NT2/D1 (cell line): ENCODE results near the gene SLC29A2.

ENCODE experiments used
- DNase-seq: peaks from one replicate; pipeline ENCODE4 v3.0.0-alpha.2; 2011; ENCODE audit warnings: low read depth, low spot score
- H3K27me3 ChIP-seq: 2 replicates; pipeline ENCODE4 v1.6.0; 2011; ENCODE audit warnings: mild to moderate bottlenecking; ENCODE audit not compliant: insufficient read length, insufficient read depth
- H3K36me3 ChIP-seq: 2 replicates; pipeline ENCODE4 v1.6.1; 2011; ENCODE audit warnings: mild to moderate bottlenecking, low read length, mixed read lengths; ENCODE audit not compliant: insufficient read depth, insufficient read length
- H3K4me1 ChIP-seq: 2 replicates; pipeline ENCODE4 v1.5.1; 2011; ENCODE audit not compliant: insufficient read depth, insufficient read length
- H3K4me3 ChIP-seq: 2 replicates; pipeline ENCODE4 v1.5.1; 2011; ENCODE audit warnings: low read depth; ENCODE audit not compliant: insufficient read length
- H3K9ac ChIP-seq: 2 replicates; pipeline ENCODE4 v1.6.0; 2011; ENCODE audit warnings: low read depth; ENCODE audit not compliant: insufficient read length
- H3K9me3 ChIP-seq: 2 replicates; pipeline ENCODE4 v1.5.1; 2011; ENCODE audit warnings: mild to moderate bottlenecking, low read length; ENCODE audit not compliant: insufficient read depth
- SUZ12 ChIP-seq: IDR thresholded peaks from 2 replicates; pipeline ENCODE4 v1.6.1; 2011; ENCODE audit not compliant: insufficient read length, insufficient read depth; ENCODE audit errors: extremely low read depth
- YY1 ChIP-seq: IDR thresholded peaks from 2 replicates; pipeline ENCODE4 v1.6.1; 2011; ENCODE audit not compliant: insufficient read length, insufficient read depth
- ZNF274 ChIP-seq: IDR thresholded peaks from 2 replicates; pipeline ENCODE4 v1.6.1; 2011; ENCODE audit warnings: mild to moderate bottlenecking, low read depth, low read length

Gene SLC29A2

GRCh38 chr11:66336234-66337102 lies 35.1 kb downstream of the SLC29A2 start, which contains the start of gene RIN1:
RIN1 (minus strand) TSS chr11:66336434; CDS start chr11:66336402, 32 bp downstream.
- TF ChIP-seq SUZ12: no peak
- no peaks in the 10 kb centered on the region for H3K27me3 ChIP-seq
- H3K9me3 ChIP-seq: no peaks in the 10 kb centered on the region
- peaks cover 8% of the 10 kb centered on the region for H3K4me1 ChIP-seq
- H3K4me3 ChIP-seq: peak within 1 kb of the TSS; percentile 62
- H3K9ac ChIP-seq: peak within 1 kb of the TSS; percentile 94
- DNase-seq: no peak
- peaks cover 85% of the 10 kb centered on the region for H3K36me3 ChIP-seq

- H3K9me3 ChIP-seq: no peaks in the 10 kb centered on the region
- peak overlapping the region; percentile 94 for H3K9ac ChIP-seq
- H3K36me3 ChIP-seq: peaks cover 84% of the 10 kb centered on the region
- no peak for DNase-seq
- TF ChIP-seq YY1 (no peak), ZNF274 (no peak), SUZ12 (no peak)
- no peaks in the 10 kb centered on the region for H3K27me3 ChIP-seq
- peaks cover 8% of the 10 kb centered on the region for H3K4me1 ChIP-seq
- H3K4me3 ChIP-seq: peak overlapping the region; percentile 62
Measured at GRCh38 chr11:66335531-66336233, 35.9 kb downstream of the SLC29A2 start.

DNA sequence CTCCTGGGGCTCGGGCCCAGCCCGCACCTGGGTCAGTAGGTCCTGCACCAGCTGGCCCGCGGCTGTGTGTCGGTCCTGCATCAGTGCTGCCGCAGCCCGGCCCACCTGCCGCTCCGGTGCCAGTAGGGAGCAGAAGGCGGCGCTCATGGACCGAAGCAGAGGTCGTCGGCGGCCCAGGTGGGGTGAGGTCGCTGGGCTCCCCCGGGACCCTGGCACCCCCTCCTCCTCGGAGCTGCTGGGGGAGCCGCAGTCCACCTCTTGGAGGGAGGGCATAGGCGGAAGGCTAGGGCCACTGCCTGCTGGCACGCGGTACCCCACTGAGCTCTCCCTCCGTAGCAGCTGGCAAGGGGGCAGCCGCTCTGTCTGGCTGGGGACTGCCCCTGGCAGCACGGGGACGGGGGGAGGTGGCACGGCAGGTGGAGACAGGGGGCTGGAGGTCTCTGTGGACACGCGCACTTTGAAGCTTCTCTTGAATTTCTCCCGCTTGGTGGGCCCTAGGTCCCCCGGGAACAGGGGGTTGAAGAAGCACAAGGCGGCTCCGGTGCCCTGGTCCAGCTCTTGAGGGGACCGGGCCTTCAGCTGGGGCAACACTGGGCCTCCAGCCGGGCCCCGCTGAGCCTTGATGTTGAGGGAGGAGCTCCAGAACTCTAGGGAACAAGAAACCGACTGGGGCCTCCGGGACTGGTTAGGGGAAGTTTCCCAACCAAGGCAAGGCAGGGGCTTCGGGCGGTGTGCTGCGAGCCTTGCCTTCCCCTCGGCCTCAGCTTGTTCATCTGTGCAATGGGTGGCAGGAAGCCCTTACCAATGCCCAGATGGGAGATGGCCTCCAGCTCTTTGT lies 36.7 kb downstream of the SLC29A2 start:
- no peak for DNase-seq
- H3K9ac ChIP-seq: peak overlapping the region; percentile 94
- H3K27me3 ChIP-seq: no peaks in the 10 kb centered on the region
- peak overlapping the region; percentile 62 for H3K4me3 ChIP-seq
- TF ChIP-seq SUZ12 (no peak), ZNF274 (no peak), YY1 (no peak)
- H3K9me3 ChIP-seq: no peaks in the 10 kb centered on the region
- peaks cover 8% of the 10 kb centered on the region for H3K4me1 ChIP-seq
- peaks cover 75% of the 10 kb centered on the region for H3K36me3 ChIP-seq

- Histone ChIP-seq H3K9me3 (no peaks in the 10 kb centered on the region), H3K27me3 (no peaks in the 10 kb centered on the region), H3K36me3 (peaks cover 68% of the 10 kb centered on the region), H3K9ac (peak overlapping the region; percentile 37), H3K4me1 (peaks cover 8% of the 10 kb centered on the region), H3K4me3 (no peak overlapping the region)
- TF ChIP-seq SUZ12 (no peak), YY1 (no peak), ZNF274 (no peak)
- no peak for DNase-seq
Measured at GRCh38 chr11:66333896-66334604, 37.5 kb downstream of the SLC29A2 start.

DNA sequence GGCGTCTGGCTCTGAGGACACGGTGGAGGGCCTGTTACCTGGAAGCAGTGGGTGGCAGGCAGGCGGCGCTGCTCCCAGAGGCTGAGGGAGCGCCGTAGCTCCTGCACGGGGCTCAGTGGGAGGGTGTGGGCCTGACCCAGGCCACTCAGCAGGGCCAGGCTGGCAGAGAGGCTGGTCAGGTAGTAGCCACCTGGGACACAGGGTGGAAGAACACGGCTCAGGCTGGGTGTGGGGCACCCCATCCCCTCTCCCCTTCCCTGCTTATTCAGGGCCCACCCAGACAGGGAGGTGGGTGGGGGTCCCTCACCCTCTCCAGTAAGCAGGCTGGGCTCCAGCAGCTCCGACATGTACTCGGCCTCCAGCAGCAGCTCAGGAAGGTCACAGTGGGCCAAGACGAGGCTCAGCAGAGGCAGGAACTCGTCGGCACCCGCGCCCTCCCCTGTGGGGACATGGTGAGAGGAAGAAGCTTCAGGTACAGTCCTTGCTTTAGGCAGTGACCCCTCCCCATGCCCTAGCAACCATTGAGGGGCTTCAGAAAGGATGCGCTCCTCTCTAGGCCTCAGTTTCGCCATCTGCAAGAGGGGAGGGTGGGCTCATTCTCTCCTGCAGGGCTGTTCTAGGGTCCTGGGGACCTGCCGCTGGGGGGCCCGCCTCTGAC lies 38.2 kb downstream of the SLC29A2 start:
- H3K9ac ChIP-seq: no peak overlapping the region

More for the DNA sequence above, 38.2 kb downstream of the SLC29A2 start:
- Histone ChIP-seq H3K9me3 (no peaks in the 10 kb centered on the region), H3K4me3 (no peak overlapping the region), H3K27me3 (no peaks in the 10 kb centered on the region), H3K36me3 (peaks cover 61% of the 10 kb centered on the region), H3K4me1 (peaks cover 8% of the 10 kb centered on the region)
- no peak for DNase-seq
- TF ChIP-seq YY1 (no peak), SUZ12 (no peak), ZNF274 (no peak)
